CD4-positive, alpha-beta T cell treated with Interleukin-1 beta for 1 hour (primary cell): ENCODE data around the gene TMEM18.

Experiments
- DNase-seq, 2 donors: peaks; one replicate each; pipeline ENCODE4 v3.0.0-alpha.2; 2020 to 2022

TMEM18 gene

DNA sequence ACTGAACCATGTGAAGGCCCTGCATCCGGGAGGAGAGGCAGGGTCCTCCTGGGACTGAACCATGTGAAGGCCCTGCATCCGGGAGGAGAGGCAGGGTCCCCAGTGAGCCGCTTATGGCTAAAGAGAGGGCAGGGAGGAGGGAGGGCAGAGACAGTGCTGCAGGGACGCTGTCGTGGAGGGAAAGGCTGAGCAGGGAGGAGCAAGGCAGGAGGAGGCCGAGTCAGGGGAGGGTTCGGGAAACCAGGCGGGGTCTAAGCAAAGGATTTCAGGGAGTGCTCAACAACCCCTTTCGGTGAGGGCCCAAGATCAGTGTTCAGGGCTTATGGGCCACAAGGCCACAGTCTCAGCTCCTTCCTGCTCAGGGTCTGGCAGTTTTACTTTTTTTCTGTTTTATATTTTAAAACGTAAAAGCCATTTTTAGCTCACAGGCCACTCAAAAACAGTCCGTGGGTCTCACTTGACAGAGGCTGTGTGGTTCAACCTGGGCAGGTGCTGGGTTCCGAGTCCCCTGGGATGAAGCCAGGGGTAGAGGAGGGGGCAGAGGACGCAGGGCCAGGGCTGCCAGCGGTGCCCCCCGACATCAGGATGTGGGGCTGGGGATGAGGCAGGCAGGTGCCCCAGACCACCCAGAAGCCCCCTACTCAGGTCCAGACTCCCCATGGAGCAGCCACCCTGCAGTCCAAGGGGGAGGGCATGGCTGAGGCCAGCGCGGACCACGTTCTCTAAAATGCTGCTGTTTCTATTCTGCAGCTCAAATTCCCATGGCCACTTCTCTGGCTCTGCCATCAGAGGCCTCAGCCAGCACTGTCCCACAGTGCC is 5.2 kb downstream of the TMEM18 start:
- DNase-seq = no peak

DNA sequence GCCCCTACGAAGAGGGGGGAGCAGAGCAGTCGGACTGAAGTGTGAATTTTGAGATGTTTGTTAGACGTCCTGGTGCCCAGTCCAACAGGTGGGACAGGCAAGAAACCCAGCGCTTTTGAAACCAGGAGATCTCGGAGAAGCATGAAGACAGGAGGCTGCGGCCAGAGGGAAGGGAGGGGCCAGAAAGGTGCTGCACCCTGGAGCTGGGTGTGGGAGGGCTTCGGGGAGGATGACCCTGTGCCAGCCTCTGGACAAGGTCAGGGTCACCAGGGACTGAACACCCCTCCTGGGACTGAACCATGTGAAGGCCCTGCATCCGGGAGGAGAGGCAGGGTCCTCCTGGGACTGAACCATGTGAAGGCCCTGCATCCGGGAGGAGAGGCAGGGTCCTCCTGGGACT is 6.1 kb downstream of the TMEM18 start:
- DNase-seq = no peak

- DNase-seq = no peak
These were observed 6.6 kb downstream of the TMEM18 start for GRCh38 chr2:670637-671036.

- no peak for DNase-seq
These were observed 7.9 kb downstream of the TMEM18 start for GRCh38 chr2:669323-669722.

DNA sequence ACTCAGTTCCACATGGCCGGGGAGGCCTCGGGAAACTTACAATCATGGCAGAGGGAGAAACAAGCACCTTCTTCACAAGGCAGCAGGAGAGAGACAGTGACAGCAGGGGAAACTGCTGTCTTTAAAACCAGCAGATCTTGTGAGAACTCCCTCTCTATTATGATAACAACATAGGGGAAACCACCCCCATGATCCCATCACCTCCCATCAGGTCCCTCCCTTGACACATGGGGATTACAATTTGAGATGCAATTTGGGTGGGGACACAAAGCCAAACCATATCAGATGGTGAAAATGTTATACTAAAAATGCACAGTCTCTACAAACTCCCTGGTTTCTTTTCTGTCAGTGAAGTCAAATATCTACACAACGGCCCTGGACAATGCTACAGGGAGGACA is 9.2 kb downstream of the TMEM18 start:
- DNase-seq = no peak

DNA sequence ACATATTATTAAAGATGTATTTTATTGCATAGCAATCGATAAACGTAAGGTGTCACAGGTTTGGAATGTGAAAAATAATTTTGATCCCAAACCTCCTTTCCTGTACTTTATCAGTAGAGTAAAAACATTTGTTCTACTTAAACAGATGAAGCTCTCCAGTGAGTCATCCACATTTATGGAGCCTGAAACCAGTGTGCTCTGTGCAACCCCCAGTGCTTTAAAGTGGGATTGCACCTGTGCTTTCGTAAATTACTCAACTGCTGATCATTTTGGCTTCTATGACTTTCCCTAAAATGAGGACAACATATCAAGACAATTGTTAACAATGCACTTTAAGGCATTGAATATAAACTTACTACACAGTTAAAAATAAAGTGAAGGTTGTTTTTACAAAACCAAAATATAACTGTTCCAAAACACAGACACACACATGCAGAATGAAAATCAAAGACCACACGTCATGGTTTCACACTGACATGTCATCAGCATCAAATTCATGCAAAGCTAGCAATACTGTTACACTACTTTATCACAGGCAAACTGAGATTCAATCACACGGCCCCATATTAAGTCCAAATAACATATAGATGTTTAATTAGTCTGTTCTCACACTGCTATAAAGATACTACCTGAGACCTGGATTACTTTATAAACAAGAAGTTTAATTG is 9.7 kb downstream of the TMEM18 start:
- no peak for DNase-seq

GRCh38 chr2:666441-666840 is 10.8 kb downstream of the TMEM18 start:
- no peak for DNase-seq

- no peak for DNase-seq
These were observed 11.7 kb downstream of the TMEM18 start for GRCh38 chr2:665340-666073.

DNA sequence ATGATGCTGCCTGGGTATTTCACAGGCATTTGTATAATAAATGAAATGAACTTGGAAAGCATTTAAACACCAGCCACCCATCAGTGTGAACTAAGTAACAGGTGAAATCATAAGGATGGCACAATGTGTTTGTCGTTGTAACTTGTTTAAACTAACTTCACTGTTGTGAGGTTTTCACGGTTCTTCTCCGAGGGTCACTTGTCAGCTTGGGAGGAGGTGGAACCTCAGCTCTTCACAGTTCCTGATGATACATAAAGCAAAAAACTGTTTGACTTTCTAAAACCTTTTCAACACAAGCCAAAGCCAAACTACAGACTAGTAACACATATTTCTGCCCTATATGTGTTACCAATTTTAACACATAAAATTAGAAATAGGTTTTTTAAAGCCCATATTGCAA is 13.1 kb downstream of the TMEM18 start:
- no peak for DNase-seq

DNA sequence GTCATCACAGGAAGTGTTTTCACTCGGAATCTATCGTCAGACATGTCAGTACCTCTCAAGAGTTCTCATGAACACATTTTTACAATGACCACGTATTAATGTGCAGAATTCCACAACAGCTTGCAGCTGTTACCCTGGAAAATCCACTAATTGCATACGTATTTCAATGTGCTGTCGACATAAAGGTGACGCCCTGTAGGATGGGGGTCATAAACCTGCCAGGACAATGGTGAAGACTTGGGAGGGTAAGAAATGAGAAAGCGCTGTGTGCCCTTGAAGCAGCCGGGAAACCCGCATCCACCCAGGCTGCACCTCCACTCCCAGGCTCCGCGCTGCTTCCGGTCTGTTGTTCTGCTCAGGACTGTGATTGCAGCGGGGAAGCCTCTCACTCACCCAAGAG is 14.0 kb downstream of the TMEM18 start:
- DNase-seq = no peak

DNA sequence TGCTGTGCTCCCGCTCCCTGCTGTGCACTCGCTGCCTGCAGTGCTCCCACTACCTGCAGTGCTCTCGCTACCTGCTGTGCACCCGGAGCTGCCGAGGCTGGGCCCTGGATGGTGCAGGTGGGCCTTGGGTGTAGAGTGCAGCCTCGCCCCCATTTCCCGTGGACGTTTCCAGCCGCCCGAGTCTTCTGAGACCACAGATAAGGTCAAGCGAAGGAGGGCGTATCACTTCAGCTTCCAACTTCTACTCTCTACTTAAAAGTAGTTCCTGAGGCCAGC is 15.9 kb downstream of the TMEM18 start:
- no peak for DNase-seq

GRCh38 chr2:660586-661359 is 16.4 kb downstream of the TMEM18 start:
- no peak for DNase-seq

DNA sequence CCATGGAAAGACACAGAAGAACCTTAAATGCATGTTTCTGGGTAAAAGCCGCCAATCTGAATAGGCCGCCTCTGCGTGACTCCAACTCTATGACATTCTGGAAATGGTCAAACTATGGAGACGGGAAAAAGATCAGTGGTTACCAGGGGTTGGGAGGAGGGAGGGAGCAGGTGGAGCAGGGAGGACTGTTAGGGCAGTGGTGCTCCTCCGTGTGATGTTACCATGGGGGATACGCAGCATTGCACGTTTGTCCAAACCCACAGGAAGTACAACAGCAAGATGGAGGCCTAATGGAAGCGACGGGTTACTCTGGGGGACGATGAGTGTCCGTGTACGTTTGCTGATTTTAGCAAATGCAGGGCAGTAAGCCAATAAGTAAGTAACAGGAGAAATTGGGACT is 17.2 kb downstream of the TMEM18 start:
- no peak for DNase-seq

GRCh38 chr2:658426-658825 is 18.8 kb downstream of the TMEM18 start:
- DNase-seq = no peak

DNA sequence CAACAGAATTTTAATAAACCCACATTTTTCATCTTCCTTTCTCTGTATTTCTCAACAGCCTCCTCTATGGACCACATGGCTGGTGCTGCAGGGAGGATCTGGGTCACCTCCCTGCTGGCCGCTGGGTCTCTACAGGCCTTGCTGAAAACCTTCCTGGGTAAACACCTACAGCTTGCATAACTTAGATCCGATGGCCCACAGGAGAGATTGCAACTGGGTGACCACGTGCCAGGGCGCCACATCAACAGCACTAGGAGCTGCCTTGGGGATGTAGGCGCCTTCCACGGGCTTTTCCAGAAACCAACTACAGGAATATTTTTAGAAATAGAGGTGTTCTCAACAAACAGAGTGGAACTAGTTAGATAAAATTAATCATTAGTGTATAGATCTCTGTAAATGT is 19.4 kb downstream of the TMEM18 start:
- DNase-seq = no peak

DNA sequence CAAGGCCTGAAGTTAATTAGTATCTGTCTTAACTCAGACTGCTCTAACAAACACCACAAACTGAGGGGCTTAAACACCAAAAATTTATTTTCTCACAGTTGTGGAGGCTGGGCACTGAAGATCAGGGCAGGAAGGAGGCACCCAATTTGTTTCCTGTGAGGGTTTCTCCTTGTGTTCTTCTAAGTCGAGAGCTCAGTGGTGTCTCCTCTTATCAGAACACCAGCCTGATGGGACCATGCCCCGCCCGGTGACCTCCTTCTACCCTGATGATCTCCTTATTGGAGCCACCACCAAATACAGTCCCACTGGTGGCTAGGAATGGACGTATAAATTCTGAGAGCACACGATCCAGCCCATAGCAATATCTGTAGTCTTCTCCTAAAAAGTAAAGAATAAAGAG is 20.5 kb downstream of the TMEM18 start:
- DNase-seq = peak in 1 of 2 donors; percentile 6

DNA sequence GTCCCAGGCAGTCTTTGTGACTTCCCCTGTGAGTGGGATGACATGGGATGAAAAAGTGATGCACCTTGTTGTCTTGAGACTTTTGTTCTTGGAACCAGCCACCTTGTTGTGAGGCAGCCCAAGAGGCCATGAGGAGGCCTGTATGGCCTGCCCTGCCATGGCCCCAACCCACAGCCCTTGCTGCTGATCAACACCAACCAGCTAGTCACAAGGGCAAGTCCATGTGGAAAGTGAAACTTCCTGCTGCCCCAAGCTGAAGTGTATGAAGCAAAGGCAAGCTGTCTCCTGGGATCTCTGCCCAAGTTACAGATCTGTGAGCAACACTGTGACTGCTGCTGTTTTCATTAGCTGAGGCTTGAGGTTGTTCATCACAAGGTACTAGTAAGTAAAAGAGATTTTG is 21.6 kb downstream of the TMEM18 start:
- no peak for DNase-seq

- no peak for DNase-seq
These were observed 22.3 kb downstream of the TMEM18 start for GRCh38 chr2:654896-655295.

DNA sequence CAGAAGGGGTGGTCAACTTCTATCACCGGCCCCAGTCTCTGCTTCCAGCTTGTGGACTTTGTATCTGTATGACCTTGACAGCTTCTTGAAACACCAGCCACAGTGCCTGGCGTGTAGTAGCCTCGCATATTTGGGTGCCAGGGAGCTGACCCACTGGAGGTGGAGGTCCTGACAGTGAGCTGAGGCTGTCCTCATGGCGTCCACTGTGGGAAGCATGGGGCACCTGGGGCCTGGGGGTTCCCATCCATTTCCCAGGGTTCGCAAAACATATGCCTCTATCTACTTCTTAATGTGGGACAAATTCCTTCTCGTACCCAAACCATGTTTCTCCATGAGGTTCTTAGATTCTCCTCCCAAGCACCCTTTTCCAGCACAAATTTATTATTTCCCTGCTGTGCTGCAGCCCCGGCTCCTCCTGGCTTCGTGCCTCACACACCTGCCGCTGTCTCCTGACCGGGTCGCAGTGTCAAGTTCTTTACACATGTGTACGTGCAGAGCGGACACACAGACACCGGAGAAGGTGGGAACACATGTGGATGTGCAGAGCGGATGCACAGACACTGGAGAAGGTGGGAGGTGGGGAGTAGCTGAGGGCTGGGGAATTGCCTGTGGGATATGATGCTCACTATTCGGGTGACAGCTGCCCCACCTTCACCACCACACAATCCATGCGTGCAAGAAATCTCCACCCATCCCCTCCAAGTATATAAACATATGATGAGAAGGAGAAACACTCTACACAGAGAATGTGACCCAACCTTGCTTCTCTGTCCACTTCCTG is 23.4 kb downstream of the TMEM18 start:
- DNase-seq = no peak

- no peak for DNase-seq
These were observed 24.2 kb downstream of the TMEM18 start for GRCh38 chr2:652881-653480.

- DNase-seq = no peak
These were observed 25.2 kb downstream of the TMEM18 start for GRCh38 chr2:651951-652373.
